Fibroblast of skin of scalp (primary cell): ENCODE results near the gene CHST10.

ENCODE experiments used
- DNase-seq: peaks from one replicate; pipeline ENCODE4 v3.0.0-alpha.2; 2013

CHST10 gene

GRCh38 chr2:100416397-100416934 is 1.0 kb downstream of the CHST10 start:
- no peak for DNase-seq

- no peak for DNase-seq
These were observed 3.9 kb downstream of the CHST10 start for GRCh38 chr2:100413571-100413970.

- no peak for DNase-seq
These were observed 4.6 kb downstream of the CHST10 start for GRCh38 chr2:100412881-100413321.

- DNase-seq, result no peak
These were observed 5.0 kb downstream of the CHST10 start for GRCh38 chr2:100412466-100412865.

GRCh38 chr2:100411841-100412292 is 5.6 kb downstream of the CHST10 start:
- no peak for DNase-seq

- DNase-seq, result no peak
These were observed 7.4 kb downstream of the CHST10 start for GRCh38 chr2:100409975-100410647.

- no peak for DNase-seq
These were observed 8.0 kb downstream of the CHST10 start for GRCh38 chr2:100409461-100409860.

- DNase-seq, result no peak
These were observed 8.5 kb downstream of the CHST10 start for GRCh38 chr2:100408941-100409340.

GRCh38 chr2:100408104-100408503 is 9.4 kb downstream of the CHST10 start:
- DNase-seq, result no peak

GRCh38 chr2:100407563-100407962 is 9.9 kb downstream of the CHST10 start:
- DNase-seq, result no peak

- DNase-seq, result no peak
These were observed 10.4 kb downstream of the CHST10 start for GRCh38 chr2:100407073-100407472.

GRCh38 chr2:100406120-100406508 is 11.4 kb downstream of the CHST10 start:
- no peak for DNase-seq

GRCh38 chr2:100405403-100406119 is 11.9 kb downstream of the CHST10 start:
- DNase-seq, result no peak

- DNase-seq, result no peak
These were observed 13.1 kb downstream of the CHST10 start for GRCh38 chr2:100404411-100404810.

GRCh38 chr2:100403722-100404121 is 13.7 kb downstream of the CHST10 start:
- no peak for DNase-seq

GRCh38 chr2:100401268-100401667 is 16.2 kb downstream of the CHST10 start:
- DNase-seq, result no peak

GRCh38 chr2:100399714-100400113 is 17.8 kb downstream of the CHST10 start:
- DNase-seq, result no peak

GRCh38 chr2:100397976-100398375 is 19.5 kb downstream of the CHST10 start:
- no peak for DNase-seq

- no peak for DNase-seq
These were observed 20.2 kb downstream of the CHST10 start for GRCh38 chr2:100397118-100397860.

- DNase-seq, result no peak
These were observed 21.0 kb downstream of the CHST10 start for GRCh38 chr2:100396483-100396882.

GRCh38 chr2:100395532-100396350 is 21.7 kb downstream of the CHST10 start:
- DNase-seq, result no peak

GRCh38 chr2:100394111-100394641 is 23.3 kb downstream of the CHST10 start:
- no peak for DNase-seq
